Neural cell (in vitro differentiated cells): Measurements from ENCODE around the gene SHOC1. TPM values are rescaled to one million over a fixed set of nuclear protein-coding genes. Genes with fewer than 3 reads are reported as not detected.

Experiments used
- H2AFZ ChIP-seq: fragments of 200-600, 300-800 bp; sonication (generic), shearing (Covaris generic); 2 replicates; pipeline ENCODE4 v1.6.0; 2014; ENCODE audit warnings: low read depth, mild to moderate bottlenecking, antibody characterized with exemption, low read length, moderate library complexity
- H3F3A ChIP-seq: fragments of 200-600 bp; shearing (Covaris generic); 2 replicates; pipeline ENCODE4 v1.6.1; 2016; ENCODE audit warnings: mild to moderate bottlenecking, moderate library complexity, mixed read lengths, antibody characterized with exemption, low read length; ENCODE audit not compliant: insufficient read depth, poor library complexity, severe bottlenecking
- H3K27ac ChIP-seq: fragments of 200-600, 300-800 bp; sonication (generic), shearing (Covaris generic); 2 replicates; pipeline ENCODE4 v1.5.1; 2014; ENCODE audit warnings: mild to moderate bottlenecking, low read length, moderate library complexity
- H3K27me3 ChIP-seq: fragments of 300-800, 200-600 bp; sonication (generic), shearing (Covaris generic); 2 replicates; pipeline ENCODE4 v1.6.0; 2014; ENCODE audit warnings: mild to moderate bottlenecking, low read depth, low read length, moderate library complexity; ENCODE audit not compliant: insufficient read depth
- H3K36me3 ChIP-seq: fragments of 300-800, 200-600 bp; sonication (generic), shearing (Covaris generic); 2 replicates; pipeline ENCODE4 v1.5.1; 2014; ENCODE audit warnings: mild to moderate bottlenecking, antibody characterized with exemption, low read length, moderate library complexity; ENCODE audit not compliant: insufficient read depth
- H3K4me2 ChIP-seq: fragments of 300-800, 200-600 bp; sonication (generic), shearing (Covaris generic); 2 replicates; pipeline ENCODE4 v1.6.0; 2014; ENCODE audit warnings: mild to moderate bottlenecking, low read length
- H3K4me3 ChIP-seq: fragments of 300-800, 200-600 bp; sonication (generic), shearing (Covaris generic); 2 replicates; pipeline ENCODE4 v1.5.1; 2014; ENCODE audit warnings: mild to moderate bottlenecking, low read length, moderate library complexity
- H3K79me2 ChIP-seq: fragments of 200-600 bp; shearing (Covaris generic); replicated peaks from 2 replicates; pipeline ENCODE4 v1.6.0; 2014; ENCODE audit warnings: mild to moderate bottlenecking, low read length, moderate library complexity; ENCODE audit not compliant: insufficient read depth
- H3K9ac ChIP-seq: fragments of 300-800, 200-600 bp; sonication (generic), shearing (Covaris generic); 2 replicates; pipeline ENCODE4 v1.6.1; 2016; ENCODE audit warnings: mild to moderate bottlenecking, low read length, mixed read lengths
- H3K9me2 ChIP-seq: fragments of 200-600 bp; shearing (Covaris generic); 2 replicates; pipeline ENCODE4 v1.6.1; 2016; ENCODE audit warnings: mild to moderate bottlenecking, low read length, mixed read lengths; ENCODE audit not compliant: insufficient read depth
- H3K9me3 ChIP-seq: fragments of 200-600, 300-800 bp; sonication (generic), shearing (Covaris generic); 2 replicates; pipeline ENCODE4 v1.6.1; 2016; ENCODE audit warnings: mild to moderate bottlenecking, mixed run types, low read length, moderate library complexity, mixed read lengths
- H4K20me1 ChIP-seq: fragments of 200-600 bp; shearing (Covaris generic); 2 replicates; pipeline ENCODE4 v1.6.1; 2016; ENCODE audit warnings: mild to moderate bottlenecking, mixed run types; ENCODE audit not compliant: insufficient read depth
- EP300 ChIP-seq: fragments of 450-650 bp; conservative IDR thresholded peaks from 2 replicates; pipeline ENCODE4 v1.6.1; 2014; ENCODE audit warnings: antibody characterized with exemption, mild to moderate bottlenecking, moderate library complexity; ENCODE audit not compliant: poor library complexity, severe bottlenecking
- EZH2 ChIP-seq: fragments of 200-600, 300-800 bp; shearing (Covaris generic), sonication (generic); IDR thresholded peaks from 2 replicates; pipeline ENCODE4 v1.6.1; 2014; ENCODE audit warnings: antibody characterized with exemption, low read length, borderline replicate concordance, mild to moderate bottlenecking; ENCODE audit not compliant: insufficient read depth, poor library complexity, severe bottlenecking
- MXI1 ChIP-seq: fragments of 450-650 bp; conservative IDR thresholded peaks from 2 replicates; pipeline ENCODE4 v1.6.1; 2014; ENCODE audit warnings: antibody characterized with exemption, mild to moderate bottlenecking; ENCODE audit not compliant: poor library complexity, severe bottlenecking
- POLR2AphosphoS5 ChIP-seq: IDR thresholded peaks from 2 replicates; pipeline ENCODE4 v1.6.1; 2012
- RAD21 ChIP-seq: fragments of 450-650 bp; conservative IDR thresholded peaks from 2 replicates; pipeline ENCODE4 v1.6.1; 2014; ENCODE audit warnings: antibody characterized with exemption, mild to moderate bottlenecking, moderate library complexity
- SMC3 ChIP-seq: fragments of 450-650 bp; conservative IDR thresholded peaks from 2 replicates; pipeline ENCODE4 v1.6.1; 2014; ENCODE audit warnings: antibody characterized with exemption, mild to moderate bottlenecking, moderate library complexity; ENCODE audit not compliant: poor library complexity
- TAF1 ChIP-seq: IDR thresholded peaks from 2 replicates; pipeline ENCODE4 v1.6.1; 2012; ENCODE audit warnings: low read depth
- polyA plus RNA-seq: library from polyadenylated mRNA; depleted of rRNA; stranded (reverse); fragments of >200 nt; gene quantifications from 2 replicates; pipeline ENCODE4 v1.2.3, GENCODE V29; 2014
- TF ChIP-seq, protein P1 (sequence below): fragments of 450-650 bp; IDR thresholded peaks from 2 replicates; pipeline ENCODE4 v1.5.1; 2014; ENCODE audit warnings: antibody characterized with exemption, mild to moderate bottlenecking, moderate library complexity; ENCODE audit not compliant: poor library complexity, severe bottlenecking
- TF ChIP-seq, protein P2 (sequence below): IDR thresholded peaks from 2 replicates; pipeline ENCODE4 v1.6.1; 2012; ENCODE audit warnings: borderline replicate concordance

Gene SHOC1
- polyA plus RNA-seq, 1 donor from 2014 or later = not detected

DNA sequence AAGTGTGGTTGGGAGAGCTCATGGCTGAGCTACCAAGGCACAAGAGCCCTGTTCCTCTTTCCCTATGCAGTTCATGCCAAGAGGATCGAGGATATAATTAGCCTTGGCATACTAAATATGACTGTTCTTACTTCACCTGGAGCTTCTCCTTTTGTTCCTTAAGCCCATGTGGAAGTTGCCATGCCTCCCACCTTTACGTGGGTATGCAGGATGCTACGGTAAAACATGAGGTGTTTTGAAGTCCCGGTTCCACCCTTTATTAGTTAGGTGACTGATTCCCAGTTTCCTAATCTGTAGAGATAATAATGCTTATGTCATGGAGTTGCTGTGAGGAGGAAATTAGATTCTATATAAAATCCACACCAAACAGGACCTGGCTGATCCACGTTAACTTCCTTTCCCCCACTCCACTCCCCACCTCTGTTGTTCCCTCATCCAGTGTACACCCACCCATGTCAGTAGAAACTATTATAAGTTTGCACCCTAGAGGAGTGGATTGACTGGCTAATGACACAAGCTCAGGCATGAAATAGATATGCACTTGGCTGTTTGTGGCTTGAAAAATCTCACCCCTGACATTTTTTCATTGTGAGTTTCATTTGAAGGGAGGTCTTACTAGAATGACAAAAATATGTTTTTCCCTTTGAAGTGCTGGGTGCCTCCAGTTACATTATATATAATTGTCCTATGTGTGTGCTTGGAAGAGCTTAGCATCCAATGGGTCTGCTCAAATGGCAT lies 36.8 kb upstream of the SHOC1 start:
- no peak overlapping the region for H3K4me2 ChIP-seq
- no peak overlapping the region for H3K4me3 ChIP-seq
- no peak overlapping the region for H3K27ac ChIP-seq
- H3K9me2 ChIP-seq = no peaks in the 10 kb centered on the region
- no peak overlapping the region for H3K9ac ChIP-seq
- H3K27me3 ChIP-seq = no peaks in the 10 kb centered on the region
- H3F3A ChIP-seq = no peaks in the 10 kb centered on the region
- no peaks in the 10 kb centered on the region for H3K79me2 ChIP-seq
- H4K20me1 ChIP-seq = no peaks in the 10 kb centered on the region
- no peaks in the 10 kb centered on the region for H3K9me3 ChIP-seq
- H3K36me3 ChIP-seq = no peaks in the 10 kb centered on the region
- TF ChIP-seq POLR2AphosphoS5 (no peak), TAF1 (no peak)
- H2AFZ ChIP-seq = no peak overlapping the region

DNA sequence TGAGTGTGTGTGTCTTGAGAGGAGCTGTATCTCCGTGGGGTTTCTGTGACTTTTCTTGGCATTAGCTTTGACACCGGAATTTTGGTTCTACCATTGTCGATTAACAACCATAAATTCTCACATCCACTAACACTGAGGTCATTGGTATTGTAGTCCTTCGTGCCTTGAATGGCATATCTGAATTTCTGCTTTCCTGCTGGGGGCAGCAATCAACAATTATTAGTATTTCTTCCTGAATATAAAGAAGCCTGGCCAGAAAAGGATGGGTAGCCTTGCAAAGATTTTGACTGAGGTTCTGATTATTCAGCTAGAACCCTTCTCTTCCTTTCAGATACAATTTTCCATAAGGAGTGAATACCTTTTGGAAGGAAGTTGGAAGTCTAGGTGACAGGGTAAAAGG lies 33.5 kb upstream of the SHOC1 start:
- no peaks in the 10 kb centered on the region for H3K27me3 ChIP-seq
- H2AFZ ChIP-seq = no peak overlapping the region
- H3K9me2 ChIP-seq = no peaks in the 10 kb centered on the region
- no peaks in the 10 kb centered on the region for H3F3A ChIP-seq
- TF ChIP-seq, protein P1, sequence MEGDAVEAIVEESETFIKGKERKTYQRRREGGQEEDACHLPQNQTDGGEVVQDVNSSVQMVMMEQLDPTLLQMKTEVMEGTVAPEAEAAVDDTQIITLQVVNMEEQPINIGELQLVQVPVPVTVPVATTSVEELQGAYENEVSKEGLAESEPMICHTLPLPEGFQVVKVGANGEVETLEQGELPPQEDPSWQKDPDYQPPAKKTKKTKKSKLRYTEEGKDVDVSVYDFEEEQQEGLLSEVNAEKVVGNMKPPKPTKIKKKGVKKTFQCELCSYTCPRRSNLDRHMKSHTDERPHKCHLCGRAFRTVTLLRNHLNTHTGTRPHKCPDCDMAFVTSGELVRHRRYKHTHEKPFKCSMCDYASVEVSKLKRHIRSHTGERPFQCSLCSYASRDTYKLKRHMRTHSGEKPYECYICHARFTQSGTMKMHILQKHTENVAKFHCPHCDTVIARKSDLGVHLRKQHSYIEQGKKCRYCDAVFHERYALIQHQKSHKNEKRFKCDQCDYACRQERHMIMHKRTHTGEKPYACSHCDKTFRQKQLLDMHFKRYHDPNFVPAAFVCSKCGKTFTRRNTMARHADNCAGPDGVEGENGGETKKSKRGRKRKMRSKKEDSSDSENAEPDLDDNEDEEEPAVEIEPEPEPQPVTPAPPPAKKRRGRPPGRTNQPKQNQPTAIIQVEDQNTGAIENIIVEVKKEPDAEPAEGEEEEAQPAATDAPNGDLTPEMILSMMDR = no peak
- TF ChIP-seq EP300 = no peak
- TF ChIP-seq, protein P2, sequence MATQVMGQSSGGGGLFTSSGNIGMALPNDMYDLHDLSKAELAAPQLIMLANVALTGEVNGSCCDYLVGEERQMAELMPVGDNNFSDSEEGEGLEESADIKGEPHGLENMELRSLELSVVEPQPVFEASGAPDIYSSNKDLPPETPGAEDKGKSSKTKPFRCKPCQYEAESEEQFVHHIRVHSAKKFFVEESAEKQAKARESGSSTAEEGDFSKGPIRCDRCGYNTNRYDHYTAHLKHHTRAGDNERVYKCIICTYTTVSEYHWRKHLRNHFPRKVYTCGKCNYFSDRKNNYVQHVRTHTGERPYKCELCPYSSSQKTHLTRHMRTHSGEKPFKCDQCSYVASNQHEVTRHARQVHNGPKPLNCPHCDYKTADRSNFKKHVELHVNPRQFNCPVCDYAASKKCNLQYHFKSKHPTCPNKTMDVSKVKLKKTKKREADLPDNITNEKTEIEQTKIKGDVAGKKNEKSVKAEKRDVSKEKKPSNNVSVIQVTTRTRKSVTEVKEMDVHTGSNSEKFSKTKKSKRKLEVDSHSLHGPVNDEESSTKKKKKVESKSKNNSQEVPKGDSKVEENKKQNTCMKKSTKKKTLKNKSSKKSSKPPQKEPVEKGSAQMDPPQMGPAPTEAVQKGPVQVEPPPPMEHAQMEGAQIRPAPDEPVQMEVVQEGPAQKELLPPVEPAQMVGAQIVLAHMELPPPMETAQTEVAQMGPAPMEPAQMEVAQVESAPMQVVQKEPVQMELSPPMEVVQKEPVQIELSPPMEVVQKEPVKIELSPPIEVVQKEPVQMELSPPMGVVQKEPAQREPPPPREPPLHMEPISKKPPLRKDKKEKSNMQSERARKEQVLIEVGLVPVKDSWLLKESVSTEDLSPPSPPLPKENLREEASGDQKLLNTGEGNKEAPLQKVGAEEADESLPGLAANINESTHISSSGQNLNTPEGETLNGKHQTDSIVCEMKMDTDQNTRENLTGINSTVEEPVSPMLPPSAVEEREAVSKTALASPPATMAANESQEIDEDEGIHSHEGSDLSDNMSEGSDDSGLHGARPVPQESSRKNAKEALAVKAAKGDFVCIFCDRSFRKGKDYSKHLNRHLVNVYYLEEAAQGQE = no peak
- TF ChIP-seq RAD21 = no peak
- TF ChIP-seq EZH2 = no peak
- no peak for TF ChIP-seq MXI1
- no peak for TF ChIP-seq SMC3
- TF ChIP-seq POLR2AphosphoS5 = no peak
- TF ChIP-seq TAF1 = no peak
- no peak overlapping the region for H3K9ac ChIP-seq
- no peaks in the 10 kb centered on the region for H4K20me1 ChIP-seq
- no peaks in the 10 kb centered on the region for H3K9me3 ChIP-seq
- H3K4me3 ChIP-seq = no peak overlapping the region
- no peak overlapping the region for H3K27ac ChIP-seq
- no peaks in the 10 kb centered on the region for H3K36me3 ChIP-seq
- no peak overlapping the region for H3K4me2 ChIP-seq
- no peaks in the 10 kb centered on the region for H3K79me2 ChIP-seq
